ENCODE data around the gene TNFRSF13B. TPM values are rescaled to one million over a fixed set of nuclear protein-coding genes. Genes with fewer than 3 reads are reported as not detected.
"Not testable (repeated sequence)": the region's sequence is repeated elsewhere in the genome, so short reads cannot be mapped to it uniquely, and the experiment has no call there.

Gene TNFRSF13B
- total RNA-seq, 1 experiment from 2014 or later = not detected

GRCh38 chr17:16922386-16923096 lies 49.4 kb downstream of the TNFRSF13B start:
- CTCF ChIA-PET = no interaction called here
- intact Hi-C loops (cut with micrococcal nuclease; ENCODE audit: unreplicated experiment) = no loop called here

GRCh38 chr17:16921451-16921850 lies 50.5 kb downstream of the TNFRSF13B start:
- H3K9me3 Mint-ChIP-seq (ENCODE audit: low read depth, unreplicated experiment); H3K4me1 Mint-ChIP-seq (ENCODE audit: low read depth, unreplicated experiment); H3K36me3 Mint-ChIP-seq (ENCODE audit: insufficient read depth, unreplicated experiment); H3K27me3 Mint-ChIP-seq (ENCODE audit: unreplicated experiment); H3K27ac Mint-ChIP-seq (ENCODE audit: unreplicated experiment); DNase-seq; H3K4me3 Mint-ChIP-seq (ENCODE audit: low read depth, unreplicated experiment); BruUV-seq (replicated peaks); CTCF ChIA-PET; intact Hi-C loops (cut with micrococcal nuclease; ENCODE audit: unreplicated experiment): not testable (repeated sequence)

More at GRCh38 chr17:16922386-16923096, 49.4 kb downstream of the TNFRSF13B start:
- Mint-ChIP-seq H3K27me3 (ENCODE audit: unreplicated experiment) (no peaks in the 10 kb centered on the region), H3K9me3 (ENCODE audit: low read depth, unreplicated experiment) (peaks cover 2% of the 10 kb centered on the region), H3K36me3 (ENCODE audit: insufficient read depth, unreplicated experiment) (no peaks in the 10 kb centered on the region), H3K27ac (ENCODE audit: unreplicated experiment) (no peak overlapping the region), H3K4me1 (ENCODE audit: low read depth, unreplicated experiment) (no peaks in the 10 kb centered on the region), H3K4me3 (ENCODE audit: low read depth, unreplicated experiment) (no peak overlapping the region)
- DNase-seq = no peak
- BruUV-seq (replicated peaks) = no TSS peak
- no peak for TF ChIP-seq CTCF (IDR thresholded peaks at IDR 0.05; ENCODE audit: unreplicated experiment)

- Mint-ChIP-seq H3K4me3 (ENCODE audit: low read depth, unreplicated experiment) (no peak overlapping the region), H3K27ac (ENCODE audit: unreplicated experiment) (no peak overlapping the region), H3K9me3 (ENCODE audit: low read depth, unreplicated experiment) (peaks cover 2% of the 10 kb centered on the region), H3K27me3 (ENCODE audit: unreplicated experiment) (no peaks in the 10 kb centered on the region), H3K36me3 (ENCODE audit: insufficient read depth, unreplicated experiment) (no peaks in the 10 kb centered on the region), H3K4me1 (ENCODE audit: low read depth, unreplicated experiment) (no peaks in the 10 kb centered on the region)
- CTCF ChIA-PET = no interaction called here
- no TSS peak for BruUV-seq (replicated peaks)
- DNase-seq = no peak
- no peak for TF ChIP-seq CTCF (IDR thresholded peaks at IDR 0.05; ENCODE audit: unreplicated experiment)
- intact Hi-C loops (cut with micrococcal nuclease; ENCODE audit: unreplicated experiment) = no loop called here
These were observed 51.3 kb downstream of the TNFRSF13B start for GRCh38 chr17:16920628-16921020.

- intact Hi-C loops (cut with micrococcal nuclease; ENCODE audit: unreplicated experiment) = no loop called here
- CTCF ChIA-PET = no interaction called here
These were observed 52.0 kb downstream of the TNFRSF13B start for GRCh38 chr17:16919663-16920627.

More at GRCh38 chr17:16919663-16920627, 52.0 kb downstream of the TNFRSF13B start:
- H3K9me3 Mint-ChIP-seq (ENCODE audit: low read depth, unreplicated experiment) = peaks cover 1% of the 10 kb centered on the region
- no TSS peak for BruUV-seq (replicated peaks)
- DNase-seq = no peak
- H3K4me3 Mint-ChIP-seq (ENCODE audit: low read depth, unreplicated experiment) = no peak overlapping the region
- no peaks in the 10 kb centered on the region for H3K27me3 Mint-ChIP-seq (ENCODE audit: unreplicated experiment)
- no peak for TF ChIP-seq CTCF (IDR thresholded peaks at IDR 0.05; ENCODE audit: unreplicated experiment)
- no peaks in the 10 kb centered on the region for H3K36me3 Mint-ChIP-seq (ENCODE audit: insufficient read depth, unreplicated experiment)
- H3K27ac Mint-ChIP-seq (ENCODE audit: unreplicated experiment) = no peak overlapping the region
- no peaks in the 10 kb centered on the region for H3K4me1 Mint-ChIP-seq (ENCODE audit: low read depth, unreplicated experiment)
